Trophoblast cell (in vitro differentiated cells and primary cell): ENCODE data around the gene CUL4A.

Experiments
- DNase-seq, 2 donors: peaks; one replicate each; pipeline ENCODE4 v3.0.0-alpha.2; 2016
- H2AFZ ChIP-seq: 2 replicates; pipeline ENCODE4 v1.6.1; 2013; ENCODE audit warnings: low read length, moderate library complexity, mild to moderate bottlenecking; ENCODE audit not compliant: insufficient read depth, poor library complexity
- H2AK5ac ChIP-seq: 2 replicates; pipeline ENCODE4 v1.6.1; 2013; ENCODE audit warnings: mild to moderate bottlenecking, low read length
- H2BK120ac ChIP-seq: 2 replicates; pipeline ENCODE4 v1.6.1; 2013; ENCODE audit warnings: low read length, mild to moderate bottlenecking, moderate library complexity; ENCODE audit not compliant: insufficient read depth, poor library complexity
- H2BK12ac ChIP-seq: 2 replicates; pipeline ENCODE4 v1.6.1; 2013; ENCODE audit warnings: mild to moderate bottlenecking, low read length, moderate library complexity
- H2BK5ac ChIP-seq: 2 replicates; pipeline ENCODE4 v1.6.1; 2013; ENCODE audit warnings: low read length, low read depth, moderate library complexity, mild to moderate bottlenecking; ENCODE audit not compliant: poor library complexity
- H3K14ac ChIP-seq: 2 replicates; pipeline ENCODE4 v1.6.1; 2013; ENCODE audit warnings: mild to moderate bottlenecking, low read length
- H3K18ac ChIP-seq: 2 replicates; pipeline ENCODE4 v1.6.1; 2013; ENCODE audit warnings: mild to moderate bottlenecking, low read length
- H3K23ac ChIP-seq: 2 replicates; pipeline ENCODE4 v1.6.1; 2013; ENCODE audit warnings: low read length
- H3K27ac ChIP-seq: 2 replicates; pipeline ENCODE4 v1.5.1; 2013; ENCODE audit warnings: low read depth, mild to moderate bottlenecking, inconsistent platforms, low read length, moderate library complexity
- H3K27me3 ChIP-seq: 2 replicates; pipeline ENCODE4 v1.6.1; 2013; ENCODE audit warnings: inconsistent platforms, mild to moderate bottlenecking, low read length, moderate library complexity; ENCODE audit not compliant: insufficient read depth
- H3K36me3 ChIP-seq, 2 experiments: 1 replicate in 1 of 2; 2 replicates in 1 of 2; pipeline ENCODE4 v1.6.1; 2013; ENCODE audit warnings: low read length in 2 of 2, mild to moderate bottlenecking in 2 of 2, moderate library complexity in 1 of 2; ENCODE audit not compliant: insufficient read depth in 2 of 2, control insufficient read depth in 1 of 2
- H3K4ac ChIP-seq: 2 replicates; pipeline ENCODE4 v1.6.1; 2013; ENCODE audit warnings: low read depth, mild to moderate bottlenecking, low read length, moderate library complexity
- H3K4me1 ChIP-seq, 2 experiments: 1 replicate in 1 of 2; 2 replicates in 1 of 2; pipeline ENCODE4 v1.6.1; 2013; ENCODE audit warnings: low read length in 2 of 2, mild to moderate bottlenecking in 2 of 2, moderate library complexity in 1 of 2; ENCODE audit not compliant: insufficient read depth in 2 of 2, control insufficient read depth in 1 of 2
- H3K4me2 ChIP-seq: 2 replicates; pipeline ENCODE4 v1.6.1; 2013; ENCODE audit warnings: inconsistent platforms, mild to moderate bottlenecking, low read length, moderate library complexity
- H3K4me3 ChIP-seq: 2 replicates; pipeline ENCODE4 v1.5.1; 2013; ENCODE audit warnings: mild to moderate bottlenecking, low read depth, low read length, inconsistent platforms
- H3K79me1 ChIP-seq: one replicate; pipeline ENCODE4 v1.6.1; 2013; ENCODE audit warnings: low read length
- H3K79me2 ChIP-seq: 2 replicates; pipeline ENCODE4 v1.6.1; 2013; ENCODE audit warnings: low read length, mild to moderate bottlenecking; ENCODE audit not compliant: control insufficient read depth, insufficient read depth, poor library complexity
- H3K9ac ChIP-seq: 2 replicates; pipeline ENCODE4 v1.6.1; 2013; ENCODE audit warnings: mild to moderate bottlenecking, low read length
- H3K9me3 ChIP-seq: 2 replicates; pipeline ENCODE4 v1.6.1; 2013; ENCODE audit warnings: low read depth, mild to moderate bottlenecking, control low read depth, inconsistent platforms, low read length; ENCODE audit not compliant: insufficient read depth
- H4K12ac ChIP-seq: 2 replicates; pipeline ENCODE4 v1.6.1; 2013; ENCODE audit warnings: low read depth, mild to moderate bottlenecking, low read length, moderate library complexity
- H4K8ac ChIP-seq: 2 replicates; pipeline ENCODE4 v1.6.1; 2013; ENCODE audit warnings: low read depth, mild to moderate bottlenecking, low read length, moderate library complexity
- H4K91ac ChIP-seq: one replicate; pipeline ENCODE4 v1.6.1; 2013; ENCODE audit warnings: low read depth, mild to moderate bottlenecking, low read length, moderate library complexity
- WGBS: extraction: QIAGEN DNeasy Blood & Tissue Kit; methylation state at CpG from one replicate; pipeline ENCODE4 v1.1.7; 2013; ENCODE audit warnings: missing lambda C conversion rate; ENCODE audit not compliant: insufficient read length, insufficient coverage; ENCODE audit errors: extremely low coverage; 5-methylcytosine and 5-hydroxymethylcytosine counted together

The CUL4A gene

DNA sequence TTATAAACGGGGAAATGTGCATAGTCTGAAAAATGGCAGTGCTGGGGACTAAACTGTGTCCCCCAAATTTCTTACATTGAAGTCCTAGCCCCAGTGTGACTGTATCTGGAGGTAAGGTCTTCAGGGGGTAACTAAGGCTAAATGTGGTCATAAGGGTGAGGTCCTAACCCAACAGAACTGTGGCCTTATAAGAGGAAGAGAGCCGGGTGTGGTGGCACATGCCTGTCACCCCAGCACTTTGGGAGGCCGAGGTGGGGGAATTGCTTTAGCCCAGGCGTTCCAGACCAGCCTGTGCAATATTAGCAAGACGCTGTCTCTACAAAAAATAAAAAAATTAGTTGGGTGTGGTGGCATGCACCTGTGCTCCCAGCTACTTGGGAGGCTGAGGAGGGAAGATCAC lies 33.1 kb upstream of the CUL4A start:
- Histone ChIP-seq H3K23ac (no peak overlapping the region), H3K79me2 (no peaks in the 10 kb centered on the region), H4K91ac (no peak overlapping the region), H3K36me3 (peaks cover 47 to 58% of the 10 kb centered on the region in 2 experiments), H2BK12ac (no peak overlapping the region), H2BK5ac (no peak overlapping the region), H2AK5ac (no peak overlapping the region), H3K27me3 (no peaks in the 10 kb centered on the region), H3K27ac (no peak overlapping the region), H2BK120ac (no peak overlapping the region), H3K4me1 (no peaks in the 10 kb centered on the region), H4K12ac (no peak overlapping the region), H3K9ac (no peak overlapping the region), H3K4ac (no peak overlapping the region), H3K9me3 (peaks cover 2% of the 10 kb centered on the region), H3K18ac (no peak overlapping the region), H3K4me2 (no peak overlapping the region), H3K79me1 (no peaks in the 10 kb centered on the region), H2AFZ (no peak overlapping the region), H3K4me3 (no peak overlapping the region), H4K8ac (no peak overlapping the region), H3K14ac (no peak overlapping the region)
- WGBS, result no CpG with 5 or more reads among the region's 5 CpGs
- no peak for DNase-seq

DNA sequence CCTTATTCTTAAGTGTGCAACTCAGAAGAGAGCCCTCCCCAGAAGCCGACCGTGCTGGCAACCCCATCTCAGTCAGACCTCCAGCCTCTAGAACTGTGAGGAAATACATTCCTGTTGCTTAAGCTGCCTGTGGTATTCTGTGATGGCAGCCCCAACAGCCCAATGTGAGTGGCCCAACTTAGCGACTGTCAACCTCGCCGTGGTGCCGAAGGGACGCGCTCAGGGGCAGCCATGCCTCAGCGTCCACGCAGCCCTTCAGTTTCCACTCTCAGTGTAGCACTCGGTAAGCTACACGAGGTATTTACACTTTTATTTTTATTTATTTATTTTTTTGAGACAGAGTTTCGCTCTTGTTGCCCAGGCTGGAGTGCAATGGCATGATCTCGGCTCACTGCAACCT lies 32.6 kb upstream of the CUL4A start:
- Histone ChIP-seq H3K27me3 (no peaks in the 10 kb centered on the region), H3K9me3 (no peaks in the 10 kb centered on the region), H3K79me2 (no peaks in the 10 kb centered on the region), H3K79me1 (no peaks in the 10 kb centered on the region), H2AFZ (no peak overlapping the region), H3K4me1 (no peaks in the 10 kb centered on the region), H4K8ac (no peak overlapping the region), H3K4me3 (no peak overlapping the region), H2BK5ac (no peak overlapping the region), H3K18ac (no peak overlapping the region), H3K4me2 (no peak overlapping the region), H3K4ac (no peak overlapping the region), H3K27ac (no peak overlapping the region), H3K23ac (no peak overlapping the region), H4K91ac (no peak overlapping the region), H2BK12ac (no peak overlapping the region), H2AK5ac (no peak overlapping the region), H3K36me3 (peaks cover 42 to 55% of the 10 kb centered on the region in 2 experiments), H3K9ac (no peak overlapping the region), H2BK120ac (no peak overlapping the region), H3K14ac (no peak overlapping the region), H4K12ac (no peak overlapping the region)
- WGBS, result no CpG with 5 or more reads among the region's 14 CpGs
- DNase-seq, result no peak

DNA sequence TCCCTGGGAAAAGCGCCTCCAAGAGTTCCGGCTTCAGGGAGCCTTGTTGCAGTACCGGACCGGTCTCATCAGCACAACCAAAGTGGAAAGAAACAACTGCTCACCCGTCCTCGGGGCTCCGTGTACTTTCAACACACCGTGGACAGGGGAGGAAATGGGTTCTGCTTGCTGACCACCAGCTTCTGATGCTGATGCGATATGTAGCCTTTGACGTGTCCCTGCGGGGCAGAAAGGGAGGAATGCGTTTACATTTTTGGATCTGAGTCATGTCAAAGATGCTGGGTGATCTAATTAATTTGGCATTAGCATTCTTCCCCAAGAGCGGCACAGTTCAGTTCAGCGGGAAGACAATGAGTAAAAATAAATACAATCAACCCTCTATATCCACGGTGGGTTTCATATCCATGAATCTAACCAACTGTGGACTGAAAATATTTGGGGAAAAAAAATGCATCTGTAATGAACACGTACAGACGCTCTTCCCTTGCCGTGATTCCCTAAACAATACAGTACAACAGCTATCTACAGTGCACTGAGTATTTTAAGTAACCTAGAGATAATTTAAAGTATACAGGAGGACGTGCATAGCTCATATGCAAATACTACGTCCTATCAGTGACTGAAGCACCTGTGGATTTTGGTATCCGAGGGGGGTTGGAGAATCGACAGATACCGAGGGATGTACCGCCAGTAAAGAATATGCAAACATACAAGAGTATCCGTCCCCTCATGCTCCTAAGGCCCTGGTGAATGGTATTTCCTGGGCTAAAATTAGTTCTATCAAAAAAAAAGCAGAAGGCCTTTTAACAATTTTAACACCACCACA lies 31.1 kb upstream of the CUL4A start:
- Histone ChIP-seq H3K79me1 (no peaks in the 10 kb centered on the region), H2BK5ac (no peak overlapping the region), H3K36me3 (peaks cover 36 to 49% of the 10 kb centered on the region in 2 experiments), H3K14ac (no peak overlapping the region), H3K4me3 (no peak overlapping the region), H3K4ac (no peak overlapping the region), H3K4me1 (no peaks in the 10 kb centered on the region), H3K18ac (no peak overlapping the region), H4K91ac (no peak overlapping the region), H3K4me2 (no peak overlapping the region), H3K79me2 (no peaks in the 10 kb centered on the region), H3K9me3 (no peaks in the 10 kb centered on the region), H4K8ac (no peak overlapping the region), H2BK120ac (no peak overlapping the region), H3K9ac (no peak overlapping the region), H4K12ac (no peak overlapping the region), H3K27ac (peak overlapping the region; percentile 31), H2AK5ac (no peak overlapping the region), H2AFZ (no peak overlapping the region), H3K23ac (no peak overlapping the region), H3K27me3 (no peaks in the 10 kb centered on the region), H2BK12ac (no peak overlapping the region)
- WGBS, result no CpG with 5 or more reads among the region's 25 CpGs
- peak; percentile 83 to 94 for DNase-seq

DNA sequence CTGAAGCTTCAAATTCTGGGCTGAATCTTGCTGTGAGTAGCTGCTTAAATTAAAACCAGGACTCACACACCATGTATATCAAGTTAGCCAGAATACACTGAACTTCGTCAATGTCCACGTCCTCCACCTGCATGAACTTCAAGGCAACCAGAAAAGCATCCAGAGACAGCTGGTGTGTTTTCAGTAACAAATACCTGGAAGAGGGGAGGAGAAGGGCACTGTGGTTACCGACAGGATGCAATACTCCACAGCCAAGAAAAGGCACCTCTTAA lies 30.6 kb upstream of the CUL4A start:
- Histone ChIP-seq H2BK12ac (no peak overlapping the region), H3K23ac (no peak overlapping the region), H3K4ac (no peak overlapping the region), H3K4me2 (no peak overlapping the region), H2BK5ac (no peak overlapping the region), H2AFZ (no peak overlapping the region), H3K9ac (no peak overlapping the region), H3K9me3 (no peaks in the 10 kb centered on the region), H2BK120ac (no peak overlapping the region), H3K14ac (no peak overlapping the region), H3K36me3 (peaks cover 38 to 53% of the 10 kb centered on the region in 2 experiments), H3K27me3 (no peaks in the 10 kb centered on the region), H2AK5ac (no peak overlapping the region), H3K4me3 (no peak overlapping the region), H3K79me1 (no peaks in the 10 kb centered on the region), H4K91ac (no peak overlapping the region), H3K79me2 (no peaks in the 10 kb centered on the region), H4K12ac (no peak overlapping the region), H3K4me1 (no peaks in the 10 kb centered on the region), H3K18ac (no peak overlapping the region), H3K27ac (no peak overlapping the region), H4K8ac (no peak overlapping the region)
- DNase-seq, result no peak
- WGBS, result no CpG with 5 or more reads among the region's 3 CpGs
